H1 (cell line): Measurements from ENCODE around the gene BMI1. TPM values are rescaled to one million over a fixed set of nuclear protein-coding genes. Genes with fewer than 3 reads are reported as not detected.
A peak's percentile ranks its signal among the peaks of the same experiment; 100 is the strongest.

ENCODE experiments used
- CHD1 ChIP-seq: IDR thresholded peaks from 2 replicates; pipeline ENCODE4 v1.6.1; 2012; ENCODE audit warnings: low read depth, low read length, improper control_type of control experiment
- CHD7 ChIP-seq: fragments of 300-600 bp; sonication (generic); IDR thresholded peaks from 2 replicates; pipeline ENCODE4 v1.7.1; 2012; ENCODE audit warnings: low read length, moderate library complexity, mild to moderate bottlenecking, inconsistent platforms; ENCODE audit not compliant: insufficient replicate concordance
- EGR1 ChIP-seq: IDR thresholded peaks from 2 replicates; pipeline ENCODE4 v1.6.1; 2011; ENCODE audit warnings: low read depth, low read length, borderline replicate concordance
- PHF8 ChIP-seq: fragments of 200-600 bp; sonication (generic); conservative IDR thresholded peaks from 2 replicates; pipeline ENCODE4 v1.7.1; 2012; ENCODE audit warnings: low read depth, mild to moderate bottlenecking, inconsistent platforms, low read length, moderate library complexity
- POLR2A ChIP-seq, 2 experiments: IDR thresholded peaks; 1 replicate in 1 of 2; 2 replicates in 1 of 2; pipeline ENCODE4 v1.6.1; 2011; ENCODE audit warnings: low read depth in 2 of 2, low read length in 2 of 2, mild to moderate bottlenecking in 2 of 2; ENCODE audit errors: control extremely low read depth in 1 of 2
- POU5F1 ChIP-seq: IDR thresholded peaks from 2 replicates; pipeline ENCODE4 v1.6.1; 2011; ENCODE audit warnings: low read depth, mild to moderate bottlenecking, low read length, moderate library complexity
- RFX5 ChIP-seq: IDR thresholded peaks from 2 replicates; pipeline ENCODE4 v1.6.1; 2011; ENCODE audit warnings: low read depth, low read length, improper control_type of control experiment, borderline replicate concordance
- SAP30 ChIP-seq: fragments of 300-600 bp; sonication (generic); IDR thresholded peaks from 2 replicates; pipeline ENCODE4 v1.7.1; 2012; ENCODE audit warnings: low read length, moderate library complexity, mild to moderate bottlenecking, inconsistent platforms; ENCODE audit not compliant: insufficient read depth, insufficient replicate concordance
- TEAD4 ChIP-seq: IDR thresholded peaks from 2 replicates; pipeline ENCODE4 v1.6.1; 2012; ENCODE audit warnings: low read depth, low read length, inconsistent platforms, mixed read lengths
- YY1 ChIP-seq: IDR thresholded peaks from 2 replicates; pipeline ENCODE4 v1.6.1; 2011; ENCODE audit warnings: low read depth, mild to moderate bottlenecking, low read length
- ZNF274 ChIP-seq: IDR thresholded peaks from 2 replicates; pipeline ENCODE4 v1.7.0; 2012; ENCODE audit warnings: low read length, borderline replicate concordance; ENCODE audit errors: extremely low read depth
- polyA plus RNA-seq, 7 experiments: library from polyadenylated mRNA; depleted of rRNA in 3 of 7; stranded (reverse) in 5 of 7; unstranded in 2 of 7; fragments of >200 nt in 5 of 7; fragments of 200-250 nt in 2 of 7; gene quantifications; 1 replicate in 5 of 7; 2 replicates in 1 of 7; 4 replicates in 1 of 7; pipeline versions ENCODE4 v1.2.1 to v1.2.3, GENCODE V29; 2011 to 2013; ENCODE audit warnings: missing spikeins in 2 of 7, mixed read lengths in 2 of 7
- total RNA-seq: library from RNA; stranded (reverse); fragmentation: NEBNext Ultra II Directional; extraction: Animal tissue kit (Norgen Biotek cat#: 25700); gene quantifications from 2 replicates; pipeline ENCODE4 v1.2.1, GENCODE V29; 2021

Gene BMI1
- total and polyA plus RNA-seq, 2 of the 8 experiments (the other 6 are each of a cell fraction or from before 2014, with no cell fraction given): 2.8 to 10.7 TPM

GRCh38 chr10:22315455-22316285, 5.2 kb upstream of the BMI1 start (continued):
- TF ChIP-seq CHD7: no peak
- TF ChIP-seq TEAD4: no peak
- TF ChIP-seq POU5F1: no peak
- no peak for TF ChIP-seq ZNF274
- TF ChIP-seq SAP30: no peak
- 0 out of 2 replicates have a peak, but pooled peaks have one; percentile 39 for TF ChIP-seq YY1
- no peak for TF ChIP-seq POLR2A (IDR thresholded peaks at IDR 0.05; ENCODE audit: control extremely low read depth in 1 of 2, low read depth in 2 of 2, low read length in 2 of 2)
- TF ChIP-seq PHF8: no peak
- TF ChIP-seq EGR1: peak; percentile 94
- no peak for TF ChIP-seq RFX5
- TF ChIP-seq CHD1: no peak
